GM19395 (cell line): ENCODE data around the gene LOXL3.
"Not testable (repeated sequence)": the region's sequence is repeated elsewhere in the genome, so short reads cannot be mapped to it uniquely, and the experiment has no call there.

ENCODE experiments used
- ATAC-seq: cut with Tn5 transposase; IDR thresholded peaks from one replicate; pipeline ENCODE4 v1.9.1; 2021; ENCODE audit warnings: mild to moderate bottlenecking, moderate library complexity; ENCODE audit not compliant: unreplicated experiment

Gene LOXL3

GRCh38 chr2:74497777-74498499, 55.8 kb downstream of the LOXL3 start:
- no peak for ATAC-seq

- no peak for ATAC-seq
These were observed 56.6 kb downstream of the LOXL3 start for GRCh38 chr2:74496997-74497776.

GRCh38 chr2:74495440-74495839, 58.3 kb downstream of the LOXL3 start:
- ATAC-seq: no peak

- no peak for ATAC-seq
These were observed 60.2 kb downstream of the LOXL3 start for GRCh38 chr2:74493546-74493945.

GRCh38 chr2:74491648-74492544, 61.8 kb downstream of the LOXL3 start:
- no peak for ATAC-seq

- no peak for ATAC-seq
These were observed 63.8 kb downstream of the LOXL3 start for GRCh38 chr2:74489906-74490305.

GRCh38 chr2:74488643-74489481, 64.9 kb downstream of the LOXL3 start:
- ATAC-seq: no peak

GRCh38 chr2:74486141-74486540, 67.6 kb downstream of the LOXL3 start:
- ATAC-seq: no peak

- not testable (repeated sequence) for ATAC-seq
These were observed 70.0 kb downstream of the LOXL3 start for GRCh38 chr2:74483675-74484164.

- ATAC-seq: peak; percentile 94
These were observed 70.7 kb downstream of the LOXL3 start, which contains the start of the genes CCDC142 and TTC31 for GRCh38 chr2:74482801-74483674. TSS of gene CCDC142 (minus strand) at chr2:74482998. CDS start at chr2:74482837, 161 bp downstream. TSS of gene TTC31 (plus strand) at chr2:74483081. CDS start at chr2:74483096, 15 bp downstream.
